Sigmoid colon (tissue), 4 donors: ENCODE measurements around the gene PPP2CA.

ENCODE experiments used
- CTCF ChIP-seq, 4 experiments: fragments of 450-650 bp in 3 of 4; fragments of 200-600 bp in 1 of 4; IDR thresholded peaks; one replicate each; pipeline ENCODE4 v1.5.1; 2016 to 2019; ENCODE audit warnings: antibody characterized with exemption in 4 of 4, mild to moderate bottlenecking in 3 of 4, moderate library complexity in 2 of 4
- EP300 ChIP-seq, 4 donors: sonication (generic); formaldehyde crosslinking; IDR thresholded peaks; one replicate each; pipeline ENCODE4 v1.6.1; 2017; ENCODE audit warnings: antibody characterized with exemption in 4 of 4
- POLR2AphosphoS5 ChIP-seq, 4 donors: sonication (generic); formaldehyde crosslinking; IDR thresholded peaks; one replicate each; pipeline ENCODE4 v1.6.1; 2017; ENCODE audit warnings: antibody characterized with exemption in 4 of 4

GRCh38 chr5:134189031-134189430 lies 36.8 kb downstream of the PPP2CA start:
- no peak for TF ChIP-seq CTCF (IDR thresholded peaks at IDR 0.05)
- no peak for TF ChIP-seq EP300 (IDR thresholded peaks at IDR 0.05)
- TF ChIP-seq POLR2AphosphoS5 (IDR thresholded peaks at IDR 0.05): no peak
